Endothelial cell of umbilical vein (primary cell): ENCODE data around the gene CMIP. TPM values are rescaled to one million over a fixed set of nuclear protein-coding genes. Genes with fewer than 3 reads are reported as not detected.

Experiments
- BruUV-seq: library from RNA; stranded (reverse); fragments of 400-500 nt; replicated peaks from 2 replicates; lab custom pipeline; 2021; lab: Mats Ljungman, UMichigan
- CTCF ChIA-PET: fragments of 300-600, 350-600 bp; sonication (Branson Sonifier 250); formaldehyde crosslinking; loops from one replicate; lab custom pipeline; 2021; ENCODE audit warnings: antibody characterized with exemption, inconsistent platforms; lab: Charles Lee
- POLR2A ChIA-PET: fragments of 300-600, 350-600 bp; sonication (Branson Sonifier 250); formaldehyde crosslinking; loops from one replicate; lab custom pipeline; 2021; ENCODE audit warnings: antibody characterized with exemption, inconsistent platforms; lab: Charles Lee
- DNase-seq: peaks from one replicate; pipeline ENCODE4 v3.0.0-alpha.2; 2011; ENCODE audit warnings: low read depth, low spot score
- FAIRE-seq: peaks from 2 replicates; lab custom pipeline; 2011; peaks lifted over from hg19 to GRCh38; lab: Jason Lieb, UNC
- H2AFZ ChIP-seq: 2 replicates; pipeline ENCODE4 v1.6.0; 2012; ENCODE audit warnings: low read depth, low read length, control low read depth, inconsistent platforms
- H3K27ac ChIP-seq: 2 replicates; pipeline ENCODE4 v1.5.1; 2011; ENCODE audit warnings: low read depth, mild to moderate bottlenecking, control low read depth, low read length, moderate library complexity; ENCODE audit not compliant: insufficient read depth
- H3K27me3 ChIP-seq, 2 experiments: 2 replicates each; pipeline versions ENCODE4 v1.6.0 to v1.6.1; 2011; ENCODE audit warnings: low read length in 2 of 2, mixed read lengths in 1 of 2; ENCODE audit not compliant: control insufficient read depth in 2 of 2, insufficient read depth in 2 of 2
- H3K36me3 ChIP-seq, 2 experiments: 2 replicates in 1 of 2; 3 replicates in 1 of 2; pipeline ENCODE4 v1.5.1; 2011; ENCODE audit warnings: low read length in 2 of 2, mild to moderate bottlenecking in 1 of 2, moderate library complexity in 1 of 2; ENCODE audit not compliant: control insufficient read depth in 2 of 2, insufficient read depth in 2 of 2; ENCODE audit errors: extremely low read depth in 1 of 2
- H3K4me1 ChIP-seq: 3 replicates; pipeline ENCODE4 v1.5.1; 2011; ENCODE audit warnings: mild to moderate bottlenecking, low read length; ENCODE audit not compliant: control insufficient read depth, insufficient read depth; ENCODE audit errors: extremely low read depth
- H3K4me2 ChIP-seq: 2 replicates; pipeline ENCODE4 v1.6.1; 2011; ENCODE audit warnings: low read length, control low read depth, mixed read lengths; ENCODE audit not compliant: insufficient read depth
- H3K4me3 ChIP-seq, 3 experiments: fragments of 200-600 bp in 1 of 3; sonication (generic), shearing (Covaris generic) in 1 of 3; replicated peaks in 1 of 3; 2 replicates each; pipeline ENCODE4 v1.5.1; 2011 to 2016; ENCODE audit warnings: control low read depth in 3 of 3, low read length in 3 of 3, mild to moderate bottlenecking in 2 of 3, inconsistent platforms in 1 of 3, low read depth in 1 of 3, moderate library complexity in 1 of 3; ENCODE audit not compliant: insufficient read depth in 1 of 3
- H3K79me2 ChIP-seq: 2 replicates; pipeline ENCODE4 v1.6.0; 2012; ENCODE audit warnings: low read length, inconsistent platforms; ENCODE audit not compliant: control insufficient read depth, insufficient read depth
- H3K9ac ChIP-seq: replicated peaks from 2 replicates; pipeline ENCODE3; 2011; ENCODE audit warnings: low read length, control low read depth; ENCODE audit not compliant: insufficient read depth; ENCODE audit errors: extremely low read depth
- H3K9me1 ChIP-seq: replicated peaks from 3 replicates; pipeline ENCODE4 v1.6.0; 2011; ENCODE audit warnings: mild to moderate bottlenecking, low read length; ENCODE audit not compliant: control insufficient read depth, insufficient read depth; ENCODE audit errors: extremely low read depth
- H3K9me3 ChIP-seq: replicated peaks from 2 replicates; pipeline ENCODE4 v1.5.1; 2012; ENCODE audit warnings: low read length, inconsistent platforms; ENCODE audit not compliant: control insufficient read depth, insufficient read depth
- H4K20me1 ChIP-seq: replicated peaks from 2 replicates; pipeline ENCODE3; 2011; ENCODE audit warnings: mild to moderate bottlenecking, low read length; ENCODE audit not compliant: control insufficient read depth, insufficient read depth; ENCODE audit errors: extremely low read depth
- EZH2 ChIP-seq: IDR thresholded peaks from 2 replicates; pipeline ENCODE4 v1.6.1; 2012; ENCODE audit warnings: borderline replicate concordance, low read depth, mild to moderate bottlenecking, moderate library complexity, low read length, inconsistent platforms; ENCODE audit not compliant: severe bottlenecking
- FOS ChIP-seq: IDR thresholded peaks from 2 replicates; pipeline ENCODE4 v1.6.1; 2011; ENCODE audit warnings: mild to moderate bottlenecking, low read length, moderate library complexity, borderline replicate concordance; ENCODE audit not compliant: insufficient read depth
- GATA2 ChIP-seq: IDR thresholded peaks from 2 replicates; pipeline ENCODE4 v1.7.0; 2011; ENCODE audit warnings: low read depth, mild to moderate bottlenecking, moderate library complexity, mixed read lengths, low read length; ENCODE audit not compliant: insufficient read length, insufficient read depth
- JUN ChIP-seq: IDR thresholded peaks from 2 replicates; pipeline ENCODE4 v1.6.1; 2011; ENCODE audit warnings: borderline replicate concordance, low read depth; ENCODE audit not compliant: insufficient read length, insufficient read depth
- MYC ChIP-seq: IDR thresholded peaks from one replicate; pipeline ENCODE4 v1.6.1; 2011; ENCODE audit warnings: mild to moderate bottlenecking, low read depth, low read length
- POLR2A ChIP-seq: IDR thresholded peaks from 2 replicates; pipeline ENCODE4 v1.6.1; 2012; ENCODE audit warnings: low read depth, mild to moderate bottlenecking, control low read depth, low read length
- POLR2AphosphoS5 ChIP-seq: IDR thresholded peaks from 2 replicates; pipeline ENCODE4 v1.6.1; 2012; ENCODE audit warnings: low read depth, mild to moderate bottlenecking, control low read depth, low read length, moderate library complexity; ENCODE audit not compliant: insufficient read depth
- dilution Hi-C: fragments of 300-500 bp; cut with MboI; formaldehyde crosslinking; loops from one replicate; pipeline ENCODE4 v1.15.0; 2019; ENCODE audit warnings: low sequenced_read_pairs; ENCODE audit not compliant: extremely low pct_ligation_motif_present
- intact Hi-C: fragments of 100-400 bp; cut with micrococcal nuclease; formaldehyde crosslinking; loops from one replicate; pipeline ENCODE4 v1.10.0; 2022
- polyA plus RNA-seq, 4 experiments: library from polyadenylated mRNA; depleted of rRNA in 3 of 4; stranded (reverse) in 3 of 4; unstranded in 1 of 4; fragments of >200 nt; gene quantifications; 2 replicates each; pipeline versions ENCODE4 v1.2.1 to v1.2.3, GENCODE V29; 2011 to 2012; ENCODE audit warnings: missing spikeins in 1 of 4
- total RNA-seq: library from RNA; stranded (reverse); gene quantifications from 2 replicates; pipeline ENCODE4 v1.2.3, GENCODE V29; 2021
- TF ChIP-seq, protein P1 (sequence below): IDR thresholded peaks from 2 replicates; pipeline ENCODE4 v1.6.1; 2011; ENCODE audit not compliant: insufficient read depth, insufficient read length
- TF ChIP-seq, protein P2 (sequence below), 2 donors: IDR thresholded peaks; 1 replicate in 1 of 2; 2 replicates in 1 of 2; pipeline ENCODE4 v1.5.1; 2011; ENCODE audit warnings: low read length in 2 of 2, mild to moderate bottlenecking in 2 of 2, moderate library complexity in 2 of 2, control low read depth in 1 of 2, inconsistent platforms in 1 of 2, low read depth in 1 of 2; ENCODE audit not compliant: insufficient read depth in 1 of 2; ENCODE audit errors: extremely low read depth in 1 of 2

Gene CMIP
- total and polyA plus RNA-seq, 2 donors (not counting 3 experiments of a cell fraction or from before 2014, with no cell fraction given): 29.0 to 101 TPM

DNA sequence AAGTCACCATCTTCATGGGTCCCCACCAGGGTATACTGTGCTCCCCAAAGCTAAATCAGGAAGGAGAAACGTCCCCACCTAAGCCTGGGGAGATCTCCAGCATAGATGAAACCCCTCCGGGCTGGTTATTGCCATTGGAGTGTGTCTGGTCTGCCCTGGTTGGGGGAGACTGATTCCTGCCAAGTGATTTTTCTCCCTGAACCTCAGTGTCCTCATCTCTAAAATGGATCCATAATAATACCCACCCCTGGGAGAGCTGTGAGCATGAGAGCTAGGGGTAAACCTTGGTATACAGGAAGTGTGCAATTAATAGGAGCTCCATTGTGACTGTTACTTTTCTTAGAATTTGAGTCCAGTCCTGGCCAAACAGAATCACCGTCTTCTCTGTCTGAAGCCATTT, 111.1 kb downstream of the CMIP start:
- peaks cover 0 to 2% of the 10 kb centered on the region in 2 experiments for H3K36me3 ChIP-seq
- H3K79me2 ChIP-seq: peaks cover 35% of the 10 kb centered on the region
- H3K27ac ChIP-seq: no peak overlapping the region
- POLR2A ChIA-PET: no interaction called here
- intact Hi-C loops: no loop called here
- no peaks in the 10 kb centered on the region for H3K9me1 ChIP-seq
- DNase-seq (no peak), FAIRE-seq (no peak)
- H4K20me1 ChIP-seq: no peaks in the 10 kb centered on the region
- TF ChIP-seq, protein P1, sequence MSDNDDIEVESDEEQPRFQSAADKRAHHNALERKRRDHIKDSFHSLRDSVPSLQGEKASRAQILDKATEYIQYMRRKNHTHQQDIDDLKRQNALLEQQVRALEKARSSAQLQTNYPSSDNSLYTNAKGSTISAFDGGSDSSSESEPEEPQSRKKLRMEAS: no peak
- TF ChIP-seq JUN: no peak
- no peak for TF ChIP-seq FOS
- TF ChIP-seq EZH2: no peak
- TF ChIP-seq GATA2: no peak
- TF ChIP-seq, protein P2, sequence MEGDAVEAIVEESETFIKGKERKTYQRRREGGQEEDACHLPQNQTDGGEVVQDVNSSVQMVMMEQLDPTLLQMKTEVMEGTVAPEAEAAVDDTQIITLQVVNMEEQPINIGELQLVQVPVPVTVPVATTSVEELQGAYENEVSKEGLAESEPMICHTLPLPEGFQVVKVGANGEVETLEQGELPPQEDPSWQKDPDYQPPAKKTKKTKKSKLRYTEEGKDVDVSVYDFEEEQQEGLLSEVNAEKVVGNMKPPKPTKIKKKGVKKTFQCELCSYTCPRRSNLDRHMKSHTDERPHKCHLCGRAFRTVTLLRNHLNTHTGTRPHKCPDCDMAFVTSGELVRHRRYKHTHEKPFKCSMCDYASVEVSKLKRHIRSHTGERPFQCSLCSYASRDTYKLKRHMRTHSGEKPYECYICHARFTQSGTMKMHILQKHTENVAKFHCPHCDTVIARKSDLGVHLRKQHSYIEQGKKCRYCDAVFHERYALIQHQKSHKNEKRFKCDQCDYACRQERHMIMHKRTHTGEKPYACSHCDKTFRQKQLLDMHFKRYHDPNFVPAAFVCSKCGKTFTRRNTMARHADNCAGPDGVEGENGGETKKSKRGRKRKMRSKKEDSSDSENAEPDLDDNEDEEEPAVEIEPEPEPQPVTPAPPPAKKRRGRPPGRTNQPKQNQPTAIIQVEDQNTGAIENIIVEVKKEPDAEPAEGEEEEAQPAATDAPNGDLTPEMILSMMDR (IDR thresholded peaks at IDR 0.05; ENCODE audit: extremely low read depth in 1 of 2, insufficient read depth in 1 of 2, low read depth in 1 of 2, low read length in 2 of 2): no peak
- TF ChIP-seq POLR2AphosphoS5: no peak
- TF ChIP-seq MYC: no peak
- no peak for TF ChIP-seq POLR2A
- H3K4me2 ChIP-seq: no peak overlapping the region
- H3K4me1 ChIP-seq: peaks cover 41% of the 10 kb centered on the region
- H3K4me3 ChIP-seq: no peak overlapping the region
- no peaks in the 10 kb centered on the region for H3K9me3 ChIP-seq
- CTCF ChIA-PET: no interaction called here
- dilution Hi-C loops: no loop called here
- BruUV-seq: no TSS peak
- H3K27me3 ChIP-seq: no peaks in the 10 kb centered on the region
- H2AFZ ChIP-seq: no peak overlapping the region
- no peak overlapping the region for H3K9ac ChIP-seq
